Measurements from ENCODE around the gene RFXANK.

Gene RFXANK

GRCh38 chr19:19213426-19214158, 21.5 kb downstream of the RFXANK start:
- no peak overlapping the region for H3K4me2 ChIP-seq (ENCODE audit: insufficient read depth, low read length)
- peaks cover 8% of the 10 kb centered on the region; the same call in 1 of the 2 replicates for H4K20me1 ChIP-seq (ENCODE audit: insufficient read depth, low read length)
- H3K27ac ChIP-seq (ENCODE audit: low read length) = no peak overlapping the region
- H2AFZ ChIP-seq (ENCODE audit: low read depth, low read length) = no peak overlapping the region
- no peaks in the 10 kb centered on the region for H3K27me3 ChIP-seq (ENCODE audit: insufficient read depth, low read length, poor library complexity)
- H3K36me3 ChIP-seq (ENCODE audit: insufficient read depth, low read length) = no peaks in the 10 kb centered on the region
- no peaks in the 10 kb centered on the region for H3K9me3 ChIP-seq (ENCODE audit: insufficient read depth, low read length, severe bottlenecking)
- H3K9ac ChIP-seq (ENCODE audit: low read depth, low read length) = no peak overlapping the region
- ATAC-seq (ENCODE audit: insufficient read depth, low read depth) = no peak
- H3K4me3 ChIP-seq (ENCODE audit: low read depth in 1 of 2, low read length in 2 of 2) = no peak overlapping the region
- no peaks in the 10 kb centered on the region for H3K79me2 ChIP-seq (ENCODE audit: insufficient read depth, low read length)
- TF ChIP-seq CTCF (IDR thresholded peaks at IDR 0.05; ENCODE audit: borderline replicate concordance, extremely low read depth, low read length, poor library complexity, severe bottlenecking) (no peak), EZH2 (IDR thresholded peaks at IDR 0.05; ENCODE audit: borderline replicate concordance, low read depth, low read length, severe bottlenecking) (no peak)
- no peaks in the 10 kb centered on the region for H3K4me1 ChIP-seq (ENCODE audit: insufficient read depth, low read length)
- DNase-seq = no peak

- Histone ChIP-seq H4K20me1 (ENCODE audit: insufficient read depth, low read length) (peaks cover 8% of the 10 kb centered on the region; the same call in 1 of the 2 replicates), H3K9ac (ENCODE audit: low read depth, low read length) (no peak overlapping the region), H2AFZ (ENCODE audit: low read depth, low read length) (no peak overlapping the region), H3K27ac (ENCODE audit: low read length) (no peak overlapping the region), H3K4me3 (ENCODE audit: low read depth in 1 of 2, low read length in 2 of 2) (no peak overlapping the region), H3K36me3 (ENCODE audit: insufficient read depth, low read length) (no peaks in the 10 kb centered on the region), H3K79me2 (ENCODE audit: insufficient read depth, low read length) (no peaks in the 10 kb centered on the region), H3K27me3 (ENCODE audit: insufficient read depth, low read length, poor library complexity) (no peaks in the 10 kb centered on the region), H3K9me3 (ENCODE audit: insufficient read depth, low read length, severe bottlenecking) (no peaks in the 10 kb centered on the region), H3K4me1 (ENCODE audit: insufficient read depth, low read length) (no peaks in the 10 kb centered on the region), H3K4me2 (ENCODE audit: insufficient read depth, low read length) (no peak overlapping the region)
- TF ChIP-seq EZH2 (IDR thresholded peaks at IDR 0.05; ENCODE audit: borderline replicate concordance, low read depth, low read length, severe bottlenecking) = no peak
- no peak for TF ChIP-seq CTCF (IDR thresholded peaks at IDR 0.05; ENCODE audit: borderline replicate concordance, extremely low read depth, low read length, poor library complexity, severe bottlenecking)
- DNase-seq (no peak), ATAC-seq (ENCODE audit: insufficient read depth, low read depth) (no peak)
Measured at GRCh38 chr19:19214159-19214490, 22.1 kb downstream of the RFXANK start.

- ATAC-seq (ENCODE audit: insufficient read depth, low read depth) = peak; percentile 99
- no peak for TF ChIP-seq EZH2 (IDR thresholded peaks at IDR 0.05; ENCODE audit: borderline replicate concordance, low read depth, low read length, severe bottlenecking)
- TF ChIP-seq CTCF (IDR thresholded peaks at IDR 0.05; ENCODE audit: borderline replicate concordance, extremely low read depth, low read length, poor library complexity, severe bottlenecking) = peak; percentile 14
- H3K36me3 ChIP-seq (ENCODE audit: insufficient read depth, low read length) = no peaks in the 10 kb centered on the region
- no peak overlapping the region for H3K4me3 ChIP-seq (ENCODE audit: low read depth in 1 of 2, low read length in 2 of 2)
- no peaks in the 10 kb centered on the region for H3K4me1 ChIP-seq (ENCODE audit: insufficient read depth, low read length)
- DNase-seq = peak; percentile 83
- H4K20me1 ChIP-seq (ENCODE audit: insufficient read depth, low read length) = peaks cover 8% of the 10 kb centered on the region; the same call in 1 of the 2 replicates
- no peak overlapping the region for H3K4me2 ChIP-seq (ENCODE audit: insufficient read depth, low read length)
- H3K79me2 ChIP-seq (ENCODE audit: insufficient read depth, low read length) = no peaks in the 10 kb centered on the region
- no peak overlapping the region for H2AFZ ChIP-seq (ENCODE audit: low read depth, low read length)
- no peak overlapping the region for H3K27ac ChIP-seq (ENCODE audit: low read length)
- H3K9ac ChIP-seq (ENCODE audit: low read depth, low read length) = no peak overlapping the region
- no peaks in the 10 kb centered on the region for H3K27me3 ChIP-seq (ENCODE audit: insufficient read depth, low read length, poor library complexity)
- no peaks in the 10 kb centered on the region for H3K9me3 ChIP-seq (ENCODE audit: insufficient read depth, low read length, severe bottlenecking)
Measured at GRCh38 chr19:19214892-19215291, 22.8 kb downstream of the RFXANK start.
